Mucosa of rectum (tissue), 2 donors: Measurements from ENCODE around the gene TMEM62.
"Not testable (repeated sequence)": the region's sequence is repeated elsewhere in the genome, so short reads cannot be mapped to it uniquely, and the experiment has no call there.

Source experiments
- H3K27ac ChIP-seq, 2 donors: one replicate each; pipeline ENCODE4 v1.7.0; 2013; ENCODE audit warnings: inconsistent platforms in 2 of 2, low read depth in 2 of 2, low read length in 2 of 2
- H3K27me3 ChIP-seq, 2 donors: one replicate each; pipeline ENCODE4 v1.7.0; 2013; ENCODE audit warnings: low read length in 2 of 2; ENCODE audit not compliant: control insufficient read depth in 2 of 2, insufficient read depth in 2 of 2
- H3K36me3 ChIP-seq, 2 donors: one replicate each; pipeline ENCODE4 v1.7.0; 2013; ENCODE audit warnings: low read length in 2 of 2; ENCODE audit not compliant: control insufficient read depth in 2 of 2, insufficient read depth in 2 of 2
- H3K4me1 ChIP-seq, 2 donors: one replicate each; pipeline ENCODE4 v1.7.0; 2013; ENCODE audit warnings: low read length in 2 of 2, mild to moderate bottlenecking in 1 of 2; ENCODE audit not compliant: control insufficient read depth in 2 of 2, insufficient read depth in 2 of 2
- H3K4me3 ChIP-seq, 2 donors: one replicate each; pipeline ENCODE4 v1.7.0; 2013; ENCODE audit warnings: low read length in 2 of 2
- H3K9ac ChIP-seq, 2 donors: one replicate each; pipeline ENCODE4 v1.7.0; 2013; ENCODE audit warnings: low read length in 2 of 2, low read depth in 1 of 2, mild to moderate bottlenecking in 1 of 2
- H3K9me3 ChIP-seq, 2 donors: one replicate each; pipeline ENCODE4 v1.7.0; 2013; ENCODE audit warnings: low read length in 2 of 2; ENCODE audit not compliant: control insufficient read depth in 2 of 2
- donor health status: healthy.
- donor health status: Normal muscosa, but diverticular disease.

Gene TMEM62

DNA sequence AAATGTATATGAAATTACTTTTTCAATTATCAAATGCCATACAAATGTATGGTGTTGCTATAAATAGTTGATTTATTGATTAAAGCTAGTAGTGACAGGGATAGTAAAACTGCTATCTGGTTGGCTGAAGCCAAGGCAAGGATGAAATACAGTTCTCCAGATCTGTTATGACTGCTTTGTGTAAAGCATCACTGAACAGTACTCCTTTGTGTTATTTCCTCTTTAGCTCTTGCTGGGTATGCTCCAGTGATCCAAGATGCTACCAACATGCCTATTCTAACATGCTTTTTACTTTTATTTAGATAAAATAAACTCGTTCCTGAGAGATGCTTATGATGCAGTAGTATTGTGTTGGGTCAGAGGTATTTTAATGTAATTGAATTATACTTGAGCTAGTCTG, 15.1 kb upstream of the TMEM62 start:
- no peaks in the 10 kb centered on the region for H3K27me3 ChIP-seq
- H3K4me3 ChIP-seq, result no peak overlapping the region
- H3K36me3 ChIP-seq, result no peaks in the 10 kb centered on the region
- peaks cover 0 to 6% of the 10 kb centered on the region in 2 donors for H3K4me1 ChIP-seq
- no peak overlapping the region for H3K27ac ChIP-seq
- H3K9me3 ChIP-seq, result no peaks in the 10 kb centered on the region
- no peak overlapping the region for H3K9ac ChIP-seq

DNA sequence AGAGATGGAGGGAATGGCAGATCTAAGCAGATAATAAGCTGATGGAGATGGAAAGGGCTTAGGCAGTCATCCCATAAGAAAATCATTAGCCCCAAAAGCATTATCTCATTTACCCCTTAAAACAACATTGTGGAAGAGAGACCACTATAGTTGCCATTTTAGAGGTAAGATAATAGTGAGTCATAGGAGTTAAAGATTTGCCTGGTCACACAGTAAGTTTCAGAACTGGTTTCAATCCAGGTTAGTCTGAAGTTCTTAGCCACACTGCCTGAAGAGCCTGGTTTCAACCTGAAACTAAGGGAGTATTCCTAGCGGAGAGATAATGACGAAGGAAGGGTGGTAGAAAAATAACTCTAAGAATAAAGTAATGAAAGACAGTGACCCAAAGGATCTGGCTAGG, 14.6 kb upstream of the TMEM62 start:
- no peak overlapping the region for H3K9ac ChIP-seq
- no peaks in the 10 kb centered on the region for H3K36me3 ChIP-seq
- H3K4me1 ChIP-seq, result peaks cover 0 to 10% of the 10 kb centered on the region in 2 donors
- H3K27ac ChIP-seq, result no peak overlapping the region
- no peaks in the 10 kb centered on the region for H3K9me3 ChIP-seq
- H3K27me3 ChIP-seq, result no peaks in the 10 kb centered on the region
- no peak overlapping the region for H3K4me3 ChIP-seq

DNA sequence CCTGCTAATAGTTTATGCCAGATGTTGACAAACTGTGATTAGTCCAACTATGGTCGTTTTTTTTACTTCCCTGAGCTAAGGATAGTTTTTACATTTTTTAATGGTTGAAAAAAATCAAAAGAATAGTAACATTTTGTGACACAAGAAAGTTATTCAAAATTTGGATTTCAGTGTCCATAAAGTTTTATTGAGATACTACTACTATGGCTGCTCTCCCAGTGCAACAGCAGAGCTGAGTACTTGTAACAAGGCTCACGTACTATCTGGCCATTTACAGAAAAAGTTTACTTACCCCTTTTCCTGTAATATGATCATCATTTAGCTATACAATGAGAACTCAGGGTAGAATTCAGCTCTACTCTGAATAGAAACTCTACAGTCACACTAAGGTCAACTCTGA, 11.5 kb upstream of the TMEM62 start:
- no peaks in the 10 kb centered on the region for H3K9me3 ChIP-seq
- H3K27ac ChIP-seq, result no peak overlapping the region
- H3K36me3 ChIP-seq, result no peaks in the 10 kb centered on the region
- H3K4me1 ChIP-seq, result peaks cover 0 to 28% of the 10 kb centered on the region in 2 donors
- H3K9ac ChIP-seq, result no peak overlapping the region
- no peaks in the 10 kb centered on the region for H3K27me3 ChIP-seq
- H3K4me3 ChIP-seq, result no peak overlapping the region

DNA sequence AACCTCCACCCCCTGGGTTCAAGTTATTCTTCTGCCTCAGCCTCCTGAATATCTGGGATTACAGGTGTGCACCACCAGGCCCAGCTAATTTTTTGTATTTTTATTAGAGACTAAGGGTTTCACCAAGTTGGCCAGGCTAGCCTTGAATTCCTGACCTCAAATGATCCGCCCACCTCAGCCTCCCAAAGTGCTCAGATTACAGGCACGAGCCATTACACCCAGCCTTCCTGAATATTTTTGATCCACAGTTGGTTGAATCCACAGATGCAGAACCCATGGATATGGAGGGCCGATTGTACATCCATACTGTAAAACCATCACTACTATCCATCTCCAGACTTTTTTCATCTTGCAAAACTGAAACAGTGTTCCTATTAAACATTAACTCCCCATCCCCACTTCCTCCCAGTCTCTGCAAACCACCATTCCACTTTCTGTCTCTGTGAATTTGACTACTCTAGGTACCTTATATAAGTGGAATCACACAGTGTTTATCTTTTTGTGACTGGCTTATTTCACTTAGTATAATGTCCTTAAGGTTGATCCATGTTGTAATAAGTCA, 8.2 kb upstream of the TMEM62 start:
- Histone ChIP-seq H3K27ac (no peak overlapping the region), H3K4me1 (peaks cover 5 to 33% of the 10 kb centered on the region in 2 donors), H3K27me3 (no peaks in the 10 kb centered on the region), H3K9ac (no peak overlapping the region), H3K4me3 (no peak overlapping the region), H3K9me3 (no peaks in the 10 kb centered on the region), H3K36me3 (no peaks in the 10 kb centered on the region)

GRCh38 chr15:43126356-43126755, 7.0 kb upstream of the TMEM62 start:
- Histone ChIP-seq H3K36me3 (no peaks in the 10 kb centered on the region), H3K4me3 (no peak overlapping the region), H3K4me1 (peaks cover 5 to 33% of the 10 kb centered on the region in 2 donors), H3K9ac (no peak overlapping the region), H3K9me3 (no peaks in the 10 kb centered on the region), H3K27me3 (no peaks in the 10 kb centered on the region), H3K27ac (peak overlapping the region; percentile 9 to 22)

- H3K9me3 ChIP-seq, result no peaks in the 10 kb centered on the region
- no peak overlapping the region for H3K9ac ChIP-seq
- H3K27me3 ChIP-seq, result no peaks in the 10 kb centered on the region
- H3K27ac ChIP-seq, result peak overlapping the region; percentile 77 to 78
- peak overlapping the region in 1 of 2 donors; percentile 39 for H3K4me3 ChIP-seq
- no peaks in the 10 kb centered on the region for H3K36me3 ChIP-seq
- peaks cover 8 to 28% of the 10 kb centered on the region in 2 donors for H3K4me1 ChIP-seq
These were observed 5.6 kb upstream of the TMEM62 start for GRCh38 chr15:43127752-43128151.

DNA sequence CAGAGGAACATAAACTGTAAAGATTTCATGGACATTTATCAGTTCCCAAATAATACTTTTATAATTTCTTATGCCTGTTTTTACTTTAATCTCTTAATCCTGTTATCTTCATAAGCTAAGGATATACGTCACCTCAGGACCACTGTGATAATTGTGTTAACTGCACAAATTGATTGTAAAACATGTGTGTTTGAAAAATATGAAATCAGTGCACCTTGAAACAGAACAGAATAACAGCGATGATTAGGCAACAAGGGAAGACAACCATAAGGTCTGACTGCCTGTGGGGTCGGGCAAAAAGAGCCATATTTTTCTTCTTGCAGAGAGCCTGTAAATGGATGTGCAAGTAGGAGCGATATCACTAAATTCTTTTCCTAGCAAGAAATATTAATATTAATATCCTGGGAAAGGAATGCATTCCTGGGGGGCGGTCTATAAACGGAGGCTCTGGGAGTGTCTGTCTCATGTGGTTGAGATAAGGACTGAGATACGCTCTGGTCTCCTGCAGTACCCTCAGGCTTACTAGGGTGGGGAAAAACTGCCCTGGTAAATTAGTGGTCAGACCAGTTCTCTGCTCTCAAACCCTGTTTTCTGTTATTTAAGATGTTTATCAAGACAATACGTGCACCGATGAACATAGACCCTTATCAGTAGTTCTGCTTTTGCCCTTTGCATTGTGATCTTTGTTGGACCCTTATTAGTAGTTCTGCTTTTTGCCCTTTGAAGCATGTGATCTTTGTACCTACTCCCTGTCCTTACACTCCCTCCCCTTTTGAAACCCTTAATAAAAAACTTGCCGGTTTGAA, 5.0 kb upstream of the TMEM62 start:
- H3K27me3 ChIP-seq, H3K9me3 ChIP-seq, H3K9ac ChIP-seq, H3K36me3 ChIP-seq: not testable (repeated sequence)
- Histone ChIP-seq H3K4me3 (peak overlapping the region in 1 of 2 donors; percentile 39), H3K27ac (peak overlapping the region; percentile 72 to 78), H3K4me1 (peaks cover 10 to 26% of the 10 kb centered on the region in 2 donors)

DNA sequence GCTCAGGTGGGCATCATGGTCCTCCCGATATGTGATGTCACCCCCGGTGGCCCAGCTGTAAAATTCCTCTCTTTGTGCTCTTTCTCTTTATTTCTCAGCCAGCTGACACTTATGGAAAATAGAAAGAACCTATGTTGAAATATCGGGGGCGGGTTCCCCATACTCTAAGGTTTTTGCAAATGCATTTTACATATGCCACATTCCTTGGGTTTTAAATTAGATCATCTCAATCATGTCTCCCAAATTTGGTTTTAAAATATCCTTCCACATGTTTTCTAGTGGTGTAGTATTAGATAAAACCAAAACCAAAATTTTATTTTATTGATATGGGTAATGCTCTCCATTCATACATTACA, 4.4 kb upstream of the TMEM62 start:
- Histone ChIP-seq H3K4me1 (peaks cover 10 to 23% of the 10 kb centered on the region in 2 donors), H3K27ac (no peak overlapping the region), H3K4me3 (no peak overlapping the region), H3K9ac (no peak overlapping the region), H3K27me3 (no peaks in the 10 kb centered on the region), H3K36me3 (no peaks in the 10 kb centered on the region), H3K9me3 (no peaks in the 10 kb centered on the region)

- Histone ChIP-seq H3K9me3 (no peaks in the 10 kb centered on the region), H3K27me3 (no peaks in the 10 kb centered on the region), H3K36me3 (peaks cover 11 to 18% of the 10 kb centered on the region in 2 donors), H3K9ac (peak overlapping the region; percentile 76 to 77), H3K4me1 (peaks cover 5 to 6% of the 10 kb centered on the region in 2 donors), H3K4me3 (peak overlapping the region; percentile 82 to 86), H3K27ac (peak overlapping the region; percentile 86 to 88)
These were observed 456 bp upstream of the TMEM62 start for GRCh38 chr15:43132830-43133429.

GRCh38 chr15:43134157-43134635, 810 bp downstream of the TMEM62 start:
- peak overlapping the region; percentile 86 to 88 for H3K27ac ChIP-seq
- H3K27me3 ChIP-seq, result no peaks in the 10 kb centered on the region
- H3K36me3 ChIP-seq, result peaks cover 17 to 27% of the 10 kb centered on the region in 2 donors
- H3K4me1 ChIP-seq, result peaks cover 5 to 6% of the 10 kb centered on the region in 2 donors
- peak overlapping the region; percentile 82 to 86 for H3K4me3 ChIP-seq
- peak overlapping the region; percentile 76 to 77 for H3K9ac ChIP-seq
- H3K9me3 ChIP-seq, result no peaks in the 10 kb centered on the region
